ENCODE measurements around the gene ZSWIM6.

The ZSWIM6 gene

DNA sequence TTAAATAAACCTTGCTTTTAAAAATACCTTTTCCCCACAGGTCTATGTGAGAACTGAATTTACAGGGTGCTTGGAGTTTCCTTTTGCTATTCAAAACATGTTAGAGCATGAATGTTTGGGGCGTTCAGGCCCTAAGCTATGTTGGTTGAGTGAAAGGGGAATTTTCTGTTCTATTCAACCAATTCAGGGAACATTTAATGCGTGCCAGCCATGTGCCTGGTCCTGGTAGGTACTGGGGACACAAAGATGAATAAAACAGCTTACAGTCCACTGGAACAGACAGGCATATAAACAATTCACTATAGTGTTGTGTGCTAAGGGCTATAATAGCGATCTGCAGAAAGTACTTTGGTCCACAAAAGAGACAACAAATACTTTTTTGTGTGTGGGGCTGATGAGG is 108.5 kb downstream of the ZSWIM6 start:
- no peak for DNase-seq (ENCODE audit: low read depth, low spot score)
- in situ Hi-C loops (cut with HindIII; ENCODE audit: low sequenced_read_pairs), result no loop called here
- H3K4me3 ChIP-seq (ENCODE audit: low read depth, low read length), result no peak overlapping the region
- TF ChIP-seq CTCF (IDR thresholded peaks at IDR 0.05; ENCODE audit: low read depth, low read length), result no peak

DNA sequence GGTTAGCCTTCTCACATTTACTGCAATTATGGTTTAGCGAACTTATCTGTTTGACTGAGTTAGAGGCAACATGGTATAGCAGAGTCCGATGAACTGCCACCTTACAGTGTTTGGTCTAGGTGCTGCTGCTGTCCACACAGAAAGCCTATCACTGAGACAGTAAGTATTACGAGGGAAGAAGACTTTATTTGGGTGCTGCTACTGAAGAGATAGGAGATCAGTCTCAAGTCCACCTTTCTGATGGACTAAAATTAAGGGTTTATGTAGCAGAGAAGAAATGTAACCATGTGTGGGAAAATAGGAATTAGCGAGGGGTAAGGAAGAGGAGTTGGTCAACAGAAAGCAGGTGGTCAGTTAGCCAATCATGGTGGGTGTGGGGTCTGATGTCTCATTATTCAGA is 109.7 kb downstream of the ZSWIM6 start:
- no peak for TF ChIP-seq CTCF (IDR thresholded peaks at IDR 0.05; ENCODE audit: low read depth, low read length)
- no peak for DNase-seq (ENCODE audit: low read depth, low spot score)
- in situ Hi-C loops (cut with HindIII; ENCODE audit: low sequenced_read_pairs), result no loop called here
- no peak overlapping the region for H3K4me3 ChIP-seq (ENCODE audit: low read depth, low read length)

GRCh38 chr5:61447780-61448495 is 115.9 kb downstream of the ZSWIM6 start:
- no peak overlapping the region for H3K4me3 ChIP-seq (ENCODE audit: low read depth, low read length)
- in situ Hi-C loops (cut with HindIII; ENCODE audit: low sequenced_read_pairs), result no loop called here
- TF ChIP-seq CTCF (IDR thresholded peaks at IDR 0.05; ENCODE audit: low read depth, low read length), result no peak
- no peak for DNase-seq (ENCODE audit: low read depth, low spot score)

- in situ Hi-C loops (cut with HindIII; ENCODE audit: low sequenced_read_pairs), result no loop called here
- DNase-seq (ENCODE audit: low read depth, low spot score), result peak; percentile 88
- no peak for TF ChIP-seq CTCF (IDR thresholded peaks at IDR 0.05; ENCODE audit: low read depth, low read length)
- no peak overlapping the region for H3K4me3 ChIP-seq (ENCODE audit: low read depth, low read length)
Measured at GRCh38 chr5:61449804-61450492, 117.9 kb downstream of the ZSWIM6 start.

GRCh38 chr5:61450493-61451279 is 118.6 kb downstream of the ZSWIM6 start:
- in situ Hi-C loops (cut with HindIII; ENCODE audit: low sequenced_read_pairs), result no loop called here
- TF ChIP-seq CTCF (IDR thresholded peaks at IDR 0.05; ENCODE audit: low read depth, low read length), result no peak
- DNase-seq (ENCODE audit: low read depth, low spot score), result peak; percentile 80
- no peak overlapping the region for H3K4me3 ChIP-seq (ENCODE audit: low read depth, low read length)

- no peak for TF ChIP-seq CTCF (IDR thresholded peaks at IDR 0.05; ENCODE audit: low read depth, low read length)
- no peak overlapping the region for H3K4me3 ChIP-seq (ENCODE audit: low read depth, low read length)
- in situ Hi-C loops (cut with HindIII; ENCODE audit: low sequenced_read_pairs), result no loop called here
- no peak for DNase-seq (ENCODE audit: low read depth, low spot score)
Measured at GRCh38 chr5:61455179-61456006, 123.3 kb downstream of the ZSWIM6 start.
